Measurements from ENCODE around the gene PLA2G15. TPM values are rescaled to one million over a fixed set of nuclear protein-coding genes. Genes with fewer than 3 reads are reported as not detected.
A peak's percentile ranks its signal among the peaks of the same experiment; 100 is the strongest.

Gene PLA2G15
- total RNA-seq = 1 to 10 TPM; 6.0 to 7.0 TPM

DNA sequence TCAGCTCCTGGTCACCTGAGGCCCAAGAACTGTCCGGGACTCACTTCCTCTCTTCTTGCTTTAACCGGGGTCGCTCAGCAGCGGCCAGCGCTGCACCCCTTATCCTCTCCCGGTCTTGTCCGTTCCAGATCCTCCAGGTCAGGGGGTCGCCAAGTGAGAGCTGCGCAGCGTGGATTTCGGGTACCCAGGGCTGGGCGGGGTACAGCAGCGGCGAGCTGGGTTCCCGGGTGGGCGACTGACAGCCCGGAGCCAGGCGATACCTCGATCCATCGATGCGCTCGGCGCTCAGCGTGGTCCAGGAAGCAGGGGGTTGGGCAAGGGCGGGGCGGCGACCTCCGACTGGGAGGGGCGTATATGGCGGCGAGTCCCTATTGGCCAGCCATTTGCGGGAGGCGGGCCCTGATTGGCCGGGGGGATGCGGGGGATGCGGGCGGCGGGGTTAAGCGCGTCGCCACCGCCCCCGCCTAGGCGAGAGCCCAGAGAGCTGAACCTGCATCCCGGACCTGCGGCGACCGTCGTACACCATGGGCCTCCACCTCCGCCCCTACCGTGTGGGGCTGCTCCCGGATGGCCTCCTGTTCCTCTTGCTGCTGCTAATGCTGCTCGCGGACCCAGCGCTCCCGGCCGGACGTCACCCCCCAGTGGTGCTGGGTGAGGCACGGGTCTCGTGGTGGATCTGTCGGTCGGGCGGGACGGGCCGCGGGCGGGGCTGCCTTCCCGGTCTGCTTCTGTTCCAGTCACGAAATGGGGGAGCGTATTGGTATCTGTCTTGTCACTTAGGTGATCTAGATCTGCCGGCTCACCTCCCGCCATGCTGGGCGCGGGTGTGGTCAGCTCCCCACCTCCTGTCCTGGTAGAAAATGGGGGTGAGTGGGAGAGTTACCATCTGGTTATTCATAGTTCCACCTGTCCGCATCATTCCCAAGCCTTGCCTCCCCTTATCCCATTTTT is at the start of gene PLA2G15:
Gene PLA2G15, plus strand, starts transcription at position 471 of the 951 bp plus-strand sequence. Its CDS starts 54 bp downstream, at position 525.
- intact Hi-C loops (cut with DNase I, micrococcal nuclease) = loop anchor here (1.0 to 2.0 kb wide), 5 partner anchors 8 to 203 kb away; partner anchors contain the start of genes PRMT7 (in 1 of the 2), SLC7A6 (in 1 of the 2) and SMPD3 (in 1 of the 2)
- no peaks in the 10 kb centered on the region for H3K9me3 Mint-ChIP-seq (ENCODE audit: low read depth)
- peak; percentile 98 for ATAC-seq
- DNase-seq = peak; percentile 98
- ChIA-PET POLR2A (no interaction called here), CTCF (interaction anchor here (0.5 to 3.4 kb wide), 8 partner anchors 16 to 543 kb away, joined by 3 to 23 read pairs (median 3); partner anchors contain the start of gene SLC7A6)
- H3K27ac Mint-ChIP-seq = peak within 1 kb of the TSS; percentile 83
- peak within 1 kb of the TSS; percentile 88 for H3K4me3 Mint-ChIP-seq
- H3K36me3 Mint-ChIP-seq (ENCODE audit: low read depth) = peaks cover 3% of the 10 kb centered on the region
- H3K4me1 Mint-ChIP-seq = peaks cover 15% of the 10 kb centered on the region
- H3K27me3 Mint-ChIP-seq = no peaks in the 10 kb centered on the region

DNA sequence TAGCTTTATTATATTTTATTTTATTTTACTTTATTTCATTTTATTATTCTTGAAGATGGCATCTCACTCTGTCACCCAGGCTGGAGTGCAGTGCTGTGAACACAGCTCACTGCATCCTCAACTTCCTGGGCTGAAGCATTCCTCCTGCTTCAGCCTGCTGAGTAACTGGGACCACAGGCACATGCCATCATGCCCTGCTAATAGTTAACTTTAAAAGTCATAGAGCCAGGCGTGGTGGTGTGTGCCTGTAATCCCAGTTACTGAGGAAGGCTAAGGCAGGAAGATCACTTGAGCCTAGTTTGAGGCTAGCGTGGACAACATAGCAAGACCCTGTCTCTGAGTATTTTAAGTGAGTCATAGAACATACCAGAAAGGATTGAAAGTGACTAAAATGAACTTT is 47.9 kb upstream of the PLA2G15 start:
- peaks cover 18% of the 10 kb centered on the region for H3K4me1 Mint-ChIP-seq
- POLR2A ChIA-PET = no interaction called here
- H3K36me3 Mint-ChIP-seq (ENCODE audit: low read depth) = peaks cover 19% of the 10 kb centered on the region
- ATAC-seq (no peak), DNase-seq (no peak)
- H3K4me3 Mint-ChIP-seq = no peak overlapping the region
- intact Hi-C loops (cut with DNase I, micrococcal nuclease) = no loop called here
- H3K9me3 Mint-ChIP-seq (ENCODE audit: low read depth) = no peaks in the 10 kb centered on the region
- H3K27ac Mint-ChIP-seq = no peak overlapping the region
- CTCF ChIA-PET = interaction anchor here (0.5 to 1.5 kb wide), 5 partner anchors 14 to 279 kb away, joined by 3 to 4 read pairs (median 3); no protein-coding TSS in a partner anchor
- H3K27me3 Mint-ChIP-seq = no peaks in the 10 kb centered on the region

DNA sequence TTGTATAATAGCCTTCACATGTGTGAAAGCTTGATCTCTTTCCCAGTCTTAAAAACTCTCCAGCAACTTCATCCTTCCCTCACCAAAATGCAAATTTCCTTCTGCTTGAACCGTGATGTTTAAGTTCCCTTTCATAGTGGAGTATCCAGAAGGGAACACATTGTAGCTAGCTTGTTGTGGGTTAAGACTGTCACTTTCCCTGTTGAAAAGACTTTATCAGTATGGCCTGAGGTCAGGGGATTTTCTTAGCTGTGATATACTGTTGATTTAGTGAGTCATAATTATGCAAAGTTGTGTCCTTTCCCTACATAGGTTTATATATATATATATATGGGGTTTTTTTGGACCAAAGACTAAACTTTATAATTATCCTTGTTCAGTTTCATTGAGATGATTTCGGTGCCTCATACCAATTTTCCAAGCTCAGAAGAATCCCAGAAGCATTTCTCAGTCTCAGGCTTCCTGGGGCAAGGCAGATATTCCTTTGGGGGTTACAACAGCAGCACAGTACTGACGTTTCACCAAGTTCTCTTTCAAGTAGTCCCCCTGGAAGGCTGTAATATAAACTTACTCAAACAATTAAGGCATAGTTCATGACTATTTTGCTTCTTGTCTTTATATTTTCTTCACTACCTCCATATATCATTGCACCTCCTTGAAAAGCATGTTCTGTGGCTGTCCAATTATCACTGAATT is 44.9 kb upstream of the PLA2G15 start:
- Mint-ChIP-seq H3K9me3 (ENCODE audit: low read depth) (no peaks in the 10 kb centered on the region), H3K27me3 (no peaks in the 10 kb centered on the region), H3K4me3 (no peak overlapping the region), H3K4me1 (peaks cover 12% of the 10 kb centered on the region), H3K27ac (peak overlapping the region; percentile 38), H3K36me3 (ENCODE audit: low read depth) (peaks cover 5% of the 10 kb centered on the region)
- ChIA-PET CTCF (interaction anchor here (0.8 to 1.3 kb wide), 4 partner anchors 22 to 81 kb away, joined by 3 to 4 read pairs (median 4); no protein-coding TSS in a partner anchor), POLR2A (interaction anchor here (0.5 kb wide), 1 partner anchor 384 kb away, joined by 5 read pairs; no protein-coding TSS in a partner anchor)
- intact Hi-C loops (cut with DNase I, micrococcal nuclease) = no loop called here
- DNase-seq = no peak
- peak; percentile 77 for ATAC-seq

GRCh38 chr16:68202091-68202519 is 43.1 kb upstream of the PLA2G15 start:
- Mint-ChIP-seq H3K27me3 (no peaks in the 10 kb centered on the region), H3K27ac (peak overlapping the region; percentile 0), H3K36me3 (ENCODE audit: low read depth) (peaks cover 8% of the 10 kb centered on the region), H3K4me1 (peaks cover 12% of the 10 kb centered on the region), H3K9me3 (ENCODE audit: low read depth) (no peaks in the 10 kb centered on the region), H3K4me3 (no peak overlapping the region)
- intact Hi-C loops (cut with DNase I, micrococcal nuclease) = no loop called here
- ChIA-PET CTCF (interaction anchor here (0.9 to 1.8 kb wide), 2 partner anchors 108 to 161 kb away, joined by 3 to 5 read pairs; no protein-coding TSS in a partner anchor), POLR2A (no interaction called here)
- ATAC-seq (no peak), DNase-seq (no peak)

DNA sequence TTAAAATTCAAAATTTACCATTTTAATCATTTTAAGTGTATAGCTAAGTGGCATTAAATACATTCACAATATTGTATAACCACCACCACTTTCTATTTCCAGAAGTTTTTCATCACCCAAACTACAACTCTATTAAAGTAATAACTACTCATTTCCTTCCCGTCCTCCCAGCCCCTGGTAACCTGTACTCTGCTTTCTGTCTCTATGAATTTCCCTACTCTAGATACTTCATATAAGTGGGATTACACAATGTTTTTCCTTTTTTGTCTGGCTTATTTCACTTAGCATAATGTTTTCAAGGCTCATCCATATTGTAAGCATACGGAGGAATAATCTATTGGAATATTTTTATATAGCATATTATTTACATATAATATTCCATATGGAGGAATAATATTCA is 38.9 kb upstream of the PLA2G15 start:
- DNase-seq (no peak), ATAC-seq (no peak)
- Mint-ChIP-seq H3K4me3 (no peak overlapping the region), H3K9me3 (ENCODE audit: low read depth) (no peaks in the 10 kb centered on the region), H3K27ac (no peak overlapping the region), H3K27me3 (no peaks in the 10 kb centered on the region), H3K4me1 (peaks cover 24% of the 10 kb centered on the region), H3K36me3 (ENCODE audit: low read depth) (peaks cover 19% of the 10 kb centered on the region)
- POLR2A ChIA-PET = no interaction called here
- CTCF ChIA-PET = interaction anchor here (0.6 to 1.2 kb wide), 5 partner anchors 22 to 373 kb away, joined by 3 to 4 read pairs (median 3); no protein-coding TSS in a partner anchor
- intact Hi-C loops (cut with DNase I, micrococcal nuclease) = loop anchor here in 1 of 2 experiments (5.0 kb wide), 1 partner anchor 89 kb away; no protein-coding TSS in a partner anchor

- Mint-ChIP-seq H3K27ac (no peak overlapping the region), H3K4me1 (peaks cover 33% of the 10 kb centered on the region), H3K9me3 (ENCODE audit: low read depth) (no peaks in the 10 kb centered on the region), H3K27me3 (no peaks in the 10 kb centered on the region), H3K4me3 (no peak overlapping the region), H3K36me3 (ENCODE audit: low read depth) (peaks cover 18% of the 10 kb centered on the region)
- DNase-seq (no peak), ATAC-seq (no peak)
- intact Hi-C loops (cut with DNase I, micrococcal nuclease) = no loop called here
- CTCF ChIA-PET = no interaction called here
- POLR2A ChIA-PET = no interaction called here
Observed at GRCh38 chr16:68214726-68215125, 30.4 kb upstream of the PLA2G15 start.

- Mint-ChIP-seq H3K9me3 (ENCODE audit: low read depth) (no peaks in the 10 kb centered on the region), H3K4me1 (peaks cover 29% of the 10 kb centered on the region), H3K27ac (peak overlapping the region; percentile 30), H3K4me3 (no peak overlapping the region), H3K36me3 (ENCODE audit: low read depth) (peaks cover 17% of the 10 kb centered on the region), H3K27me3 (no peaks in the 10 kb centered on the region)
- ATAC-seq = no peak
- intact Hi-C loops (cut with DNase I, micrococcal nuclease) = no loop called here
- ChIA-PET POLR2A (no interaction called here), CTCF (no interaction called here)
- no peak for DNase-seq
Observed at GRCh38 chr16:68215302-68215701, 29.9 kb upstream of the PLA2G15 start.

- ChIA-PET CTCF (interaction anchor here (1.2 to 2.4 kb wide), 2 partner anchors 11 to 48 kb away, joined by 4 to 21 read pairs; partner anchors contain the start of gene SLC7A6), POLR2A (no interaction called here)
- Mint-ChIP-seq H3K27me3 (no peaks in the 10 kb centered on the region), H3K4me3 (no peak overlapping the region), H3K36me3 (ENCODE audit: low read depth) (peaks cover 10% of the 10 kb centered on the region), H3K27ac (no peak overlapping the region), H3K9me3 (ENCODE audit: low read depth) (no peaks in the 10 kb centered on the region), H3K4me1 (peaks cover 20% of the 10 kb centered on the region)
- intact Hi-C loops (cut with DNase I, micrococcal nuclease) = no loop called here
- no peak for ATAC-seq
- no peak for DNase-seq
Observed at GRCh38 chr16:68216240-68216639, 28.9 kb upstream of the PLA2G15 start.

DNA sequence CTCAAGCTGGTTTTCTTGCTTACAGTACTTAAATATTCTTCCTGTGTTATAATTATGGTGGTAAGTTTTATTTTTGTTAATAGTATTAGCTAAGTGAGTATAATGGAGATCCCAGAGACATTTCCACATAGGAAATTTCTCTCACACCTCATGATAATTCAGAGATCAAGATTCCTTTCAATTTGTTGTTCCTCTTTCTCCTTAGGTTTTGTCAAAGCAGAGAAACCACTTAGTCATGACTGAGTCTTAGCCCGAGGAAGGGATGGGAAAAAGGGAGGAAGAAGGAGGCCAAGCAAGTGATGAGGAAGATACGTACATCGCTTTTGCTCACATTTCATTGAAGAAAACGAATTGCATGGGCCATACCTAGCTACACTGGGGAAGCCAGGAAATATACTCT is 27.7 kb upstream of the PLA2G15 start:
- DNase-seq (no peak), ATAC-seq (no peak)
- ChIA-PET POLR2A (interaction anchor here (0.6 kb wide), 2 partner anchors 114 to 502 kb away, joined by 3 to 6 read pairs; no protein-coding TSS in a partner anchor), CTCF (interaction anchor here (0.6 to 2.4 kb wide), 6 partner anchors 10 to 405 kb away, joined by 3 to 21 read pairs (median 4); partner anchors contain the start of gene SLC7A6)
- no peaks in the 10 kb centered on the region for H3K9me3 Mint-ChIP-seq (ENCODE audit: low read depth)
- H3K4me1 Mint-ChIP-seq = peaks cover 8% of the 10 kb centered on the region
- peak overlapping the region; percentile 60 for H3K27ac Mint-ChIP-seq
- intact Hi-C loops (cut with DNase I, micrococcal nuclease) = no loop called here
- no peak overlapping the region for H3K4me3 Mint-ChIP-seq
- H3K27me3 Mint-ChIP-seq = no peaks in the 10 kb centered on the region
- peaks cover 10% of the 10 kb centered on the region for H3K36me3 Mint-ChIP-seq (ENCODE audit: low read depth)

- DNase-seq (no peak), ATAC-seq (no peak)
- Mint-ChIP-seq H3K4me1 (peaks cover 4% of the 10 kb centered on the region), H3K4me3 (no peak overlapping the region), H3K27ac (peak overlapping the region; percentile 47), H3K36me3 (ENCODE audit: low read depth) (peaks cover 10% of the 10 kb centered on the region), H3K27me3 (no peaks in the 10 kb centered on the region), H3K9me3 (ENCODE audit: low read depth) (no peaks in the 10 kb centered on the region)
- CTCF ChIA-PET = interaction anchor here (0.6 to 1.7 kb wide), 3 partner anchors 9 to 267 kb away, joined by 3 to 4 read pairs (median 3); no protein-coding TSS in a partner anchor
- intact Hi-C loops (cut with DNase I, micrococcal nuclease) = no loop called here
- POLR2A ChIA-PET = interaction anchor here (0.6 kb wide), 1 partner anchor 197 kb away, joined by 4 read pairs; no protein-coding TSS in a partner anchor
Observed at GRCh38 chr16:68219725-68220351, 25.3 kb upstream of the PLA2G15 start.
